Panc1 (cell line): ENCODE measurements around the gene ISG20L2. TPM values are rescaled to one million over a fixed set of nuclear protein-coding genes. Genes with fewer than 3 reads are reported as not detected.

Experiments used
- ATAC-seq: fragments of 200-7000 bp; cut with Tn5 transposase; 2 replicates; pipeline ENCODE4 v1.9.1; 2020; ENCODE audit warnings: mild to moderate bottlenecking, moderate library complexity
- BruUV-seq: library from RNA; stranded (reverse); fragments of 400-500 nt; replicated peaks from 2 replicates; lab custom pipeline; 2021; lab: Mats Ljungman, UMichigan
- CTCF ChIA-PET: fragments of 300-600 bp; sonication (Branson Sonifier 250); formaldehyde crosslinking; loops from one replicate; lab custom pipeline; 2022; ENCODE audit warnings: antibody characterized with exemption; lab: Charles Lee
- POLR2A ChIA-PET: fragments of 300-600 bp; sonication (Branson Sonifier 250); formaldehyde crosslinking; loops from one replicate; lab custom pipeline; 2022; ENCODE audit warnings: antibody characterized with exemption; lab: Charles Lee
- DNase-seq: peaks from one replicate; pipeline ENCODE4 v3.0.0-alpha.2; 2010; ENCODE audit warnings: low read depth, low spot score
- H3K27ac ChIP-seq: 2 replicates; pipeline ENCODE4 v1.5.1; 2011; ENCODE audit warnings: mild to moderate bottlenecking, low read length, inconsistent platforms
- H3K27me3 ChIP-seq: fragments of 200-500 bp; sonication (Bioruptor generic); 2 replicates; pipeline ENCODE4 v1.6.0; 2014; ENCODE audit warnings: low read length, inconsistent platforms; ENCODE audit not compliant: control insufficient read depth, insufficient read depth
- H3K36me3 ChIP-seq: fragments of 200-500 bp; sonication (Bioruptor generic); 2 replicates; pipeline ENCODE4 v1.5.1; 2014; ENCODE audit warnings: inconsistent platforms, mild to moderate bottlenecking, low read length, moderate library complexity; ENCODE audit not compliant: control insufficient read depth, insufficient read depth
- H3K4me1 ChIP-seq: 2 replicates; pipeline ENCODE4 v1.5.1; 2011; ENCODE audit warnings: inconsistent platforms, mild to moderate bottlenecking, low read length, moderate library complexity; ENCODE audit not compliant: control insufficient read depth, insufficient read depth
- H3K4me3 ChIP-seq, 2 experiments: 2 replicates each; pipeline ENCODE4 v1.5.1; 2011 to 2012; ENCODE audit warnings: low read depth in 2 of 2, low read length in 2 of 2, mild to moderate bottlenecking in 2 of 2, inconsistent platforms in 1 of 2, moderate library complexity in 1 of 2
- H3K9me3 ChIP-seq: fragments of 200-500 bp; sonication (Bioruptor generic); 2 replicates; pipeline ENCODE4 v1.5.1; 2014; ENCODE audit warnings: low read depth, mild to moderate bottlenecking, inconsistent platforms, low read length, moderate library complexity; ENCODE audit not compliant: control insufficient read depth, insufficient read depth
- POLR2AphosphoS5 ChIP-seq: IDR thresholded peaks from 2 replicates; pipeline ENCODE4 v1.6.1; 2012; ENCODE audit warnings: mild to moderate bottlenecking, low read depth, low read length, moderate library complexity
- SIN3A ChIP-seq: IDR thresholded peaks from 2 replicates; pipeline ENCODE4 v1.6.1; 2012; ENCODE audit warnings: low read depth, mild to moderate bottlenecking, low read length, moderate library complexity, borderline replicate concordance; ENCODE audit not compliant: insufficient read depth
- TCF7L2 ChIP-seq: IDR thresholded peaks from 2 replicates; pipeline ENCODE4 v1.6.1; 2011; ENCODE audit warnings: mild to moderate bottlenecking, low read depth, low read length, inconsistent platforms
- in situ Hi-C: cut with HindIII; loops from 2 replicates; pipeline ENCODE4 v1.10.0; 2016; ENCODE audit warnings: low sequenced_read_pairs, low pct_unique_long_range_greater_than_20kb
- intact Hi-C: fragments of 100-400 bp; cut with micrococcal nuclease; formaldehyde crosslinking; loops from one replicate; pipeline ENCODE4 v1.10.0; 2022; ENCODE audit not compliant: unreplicated experiment
- total RNA-seq: library from RNA; stranded (reverse); gene quantifications from one replicate; pipeline ENCODE4 v1.2.1, GENCODE V29; 2021; ENCODE audit not compliant: unreplicated experiment
- TF ChIP-seq, protein P1 (sequence below), 2 experiments: IDR thresholded peaks; 2 replicates each; pipeline ENCODE4 v1.6.1; 2011 to 2012; ENCODE audit warnings: low read depth in 2 of 2, control low read depth in 1 of 2, low read length in 1 of 2, mild to moderate bottlenecking in 1 of 2, moderate library complexity in 1 of 2; ENCODE audit not compliant: insufficient read depth in 1 of 2
- TF ChIP-seq, protein P2 (sequence below): fragments of 450-650 bp; IDR thresholded peaks from 2 replicates; pipeline ENCODE4 v1.5.1; 2017; ENCODE audit warnings: mild to moderate bottlenecking

The ISG20L2 gene
- total RNA-seq, 1 experiment from 2014 or later = 40.6 TPM

DNA sequence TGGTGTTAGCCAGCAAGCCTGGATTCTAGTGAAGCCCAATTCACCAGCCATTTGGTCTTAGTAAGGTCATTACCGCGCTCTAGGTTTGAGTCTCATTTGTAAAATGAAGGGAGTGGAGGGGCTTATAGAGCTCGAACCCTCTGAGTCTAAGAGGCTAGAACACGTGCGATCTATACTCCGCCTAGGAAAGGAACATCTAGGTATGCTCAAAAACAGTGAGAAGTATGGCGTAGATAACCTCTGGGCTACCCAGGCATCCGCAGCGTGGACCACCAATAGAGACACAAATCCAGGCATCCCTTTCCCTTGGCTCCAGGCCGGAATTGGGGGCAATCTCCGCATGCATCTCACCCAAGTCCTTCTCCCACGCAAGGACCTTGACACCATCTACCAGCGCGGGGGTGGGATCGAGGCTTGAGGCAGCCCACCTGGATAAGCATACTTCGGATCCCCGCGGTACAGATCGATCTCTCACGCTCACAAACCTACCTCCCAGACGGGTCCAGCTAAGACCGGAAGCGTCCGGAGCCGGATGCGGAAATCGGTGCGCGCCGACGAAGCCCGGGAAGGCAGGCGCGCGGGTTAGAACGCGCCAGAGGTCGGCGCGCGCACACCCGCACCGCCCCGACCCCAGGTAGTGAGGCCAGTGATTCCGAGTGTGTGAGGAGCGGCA lies 504 bp downstream of the ISG20L2 start, which contains the start of gene METTL25B:
Gene METTL25B (plus strand): TSS at position 544 of the 673 bp plus-strand sequence. CDS start 636 bp downstream, outside the sequence.
- Histone ChIP-seq H3K4me3 (peak within 1 kb of the TSS; percentile 87 to 99), H3K27me3 (no peaks in the 10 kb centered on the region), H3K9me3 (no peaks in the 10 kb centered on the region), H3K27ac (peak within 1 kb of the TSS; percentile 97), H3K36me3 (peaks cover 12% of the 10 kb centered on the region), H3K4me1 (peaks cover 24% of the 10 kb centered on the region)
- BruUV-seq = no TSS peak
- DNase-seq = no peak
- CTCF ChIA-PET = interaction anchor here (0.6 to 1.6 kb wide), 4 partner anchors 38 to 132 kb away, joined by 3 to 8 read pairs (median 5); partner anchors contain the start of gene INSRR
- in situ Hi-C loops (no loop called here), intact Hi-C loops (loop anchor here (2.0 kb wide), 1 partner anchor 131 kb away; the partner anchor contains the start of gene INSRR)
- POLR2A ChIA-PET = interaction anchor here (0.6 to 1.9 kb wide), 9 partner anchors 13 to 317 kb away, joined by 3 to 6 read pairs (median 3); partner anchors contain the start of gene MRPL24
- TF ChIP-seq POLR2AphosphoS5 = peak; percentile 84; the same call in 1 of the 2 replicates
- TF ChIP-seq TCF7L2 = no peak
- TF ChIP-seq, protein P1, sequence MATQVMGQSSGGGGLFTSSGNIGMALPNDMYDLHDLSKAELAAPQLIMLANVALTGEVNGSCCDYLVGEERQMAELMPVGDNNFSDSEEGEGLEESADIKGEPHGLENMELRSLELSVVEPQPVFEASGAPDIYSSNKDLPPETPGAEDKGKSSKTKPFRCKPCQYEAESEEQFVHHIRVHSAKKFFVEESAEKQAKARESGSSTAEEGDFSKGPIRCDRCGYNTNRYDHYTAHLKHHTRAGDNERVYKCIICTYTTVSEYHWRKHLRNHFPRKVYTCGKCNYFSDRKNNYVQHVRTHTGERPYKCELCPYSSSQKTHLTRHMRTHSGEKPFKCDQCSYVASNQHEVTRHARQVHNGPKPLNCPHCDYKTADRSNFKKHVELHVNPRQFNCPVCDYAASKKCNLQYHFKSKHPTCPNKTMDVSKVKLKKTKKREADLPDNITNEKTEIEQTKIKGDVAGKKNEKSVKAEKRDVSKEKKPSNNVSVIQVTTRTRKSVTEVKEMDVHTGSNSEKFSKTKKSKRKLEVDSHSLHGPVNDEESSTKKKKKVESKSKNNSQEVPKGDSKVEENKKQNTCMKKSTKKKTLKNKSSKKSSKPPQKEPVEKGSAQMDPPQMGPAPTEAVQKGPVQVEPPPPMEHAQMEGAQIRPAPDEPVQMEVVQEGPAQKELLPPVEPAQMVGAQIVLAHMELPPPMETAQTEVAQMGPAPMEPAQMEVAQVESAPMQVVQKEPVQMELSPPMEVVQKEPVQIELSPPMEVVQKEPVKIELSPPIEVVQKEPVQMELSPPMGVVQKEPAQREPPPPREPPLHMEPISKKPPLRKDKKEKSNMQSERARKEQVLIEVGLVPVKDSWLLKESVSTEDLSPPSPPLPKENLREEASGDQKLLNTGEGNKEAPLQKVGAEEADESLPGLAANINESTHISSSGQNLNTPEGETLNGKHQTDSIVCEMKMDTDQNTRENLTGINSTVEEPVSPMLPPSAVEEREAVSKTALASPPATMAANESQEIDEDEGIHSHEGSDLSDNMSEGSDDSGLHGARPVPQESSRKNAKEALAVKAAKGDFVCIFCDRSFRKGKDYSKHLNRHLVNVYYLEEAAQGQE (IDR thresholded peaks at IDR 0.05; ENCODE audit: insufficient read depth in 1 of 2, low read depth in 2 of 2, low read length in 1 of 2) = no peak
- no peak; the same call in 1 of the 2 replicates for TF ChIP-seq SIN3A
- ATAC-seq = peak; percentile 85

DNA sequence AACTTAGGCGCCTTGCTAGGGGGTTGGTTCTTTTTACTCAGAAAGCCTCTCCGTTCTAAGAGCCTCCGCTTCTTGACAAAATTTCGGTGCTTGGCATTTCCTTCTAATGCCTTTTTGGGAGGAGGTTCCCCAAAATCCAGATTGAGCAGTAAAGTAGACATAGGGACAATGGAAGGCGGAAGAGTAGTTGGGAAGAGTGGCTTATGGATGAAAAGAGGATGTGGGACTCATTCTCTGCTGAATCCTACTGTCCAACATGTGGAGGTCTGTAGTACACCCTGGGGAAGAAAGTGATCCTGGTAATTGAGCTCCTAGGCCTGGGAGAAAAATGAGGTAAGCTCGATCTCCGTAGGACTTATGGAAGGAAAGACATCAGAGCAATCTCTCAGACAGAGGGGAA lies 1.1 kb downstream of the ISG20L2 start:
- intact Hi-C loops = loop anchor here (2.0 kb wide), 1 partner anchor 131 kb away; the partner anchor contains the start of gene INSRR
- H3K4me1 ChIP-seq = peaks cover 24% of the 10 kb centered on the region
- CTCF ChIA-PET = interaction anchor here (0.6 to 2.8 kb wide), 9 partner anchors 14 to 163 kb away, joined by 3 to 118 read pairs (median 3); partner anchors contain the start of genes CRABP2, INSRR and MRPL24
- DNase-seq = no peak
- TF ChIP-seq, protein P1 (IDR thresholded peaks at IDR 0.05; ENCODE audit: insufficient read depth in 1 of 2, low read depth in 2 of 2, low read length in 1 of 2) = no peak
- TF ChIP-seq SIN3A (no peak), POLR2AphosphoS5 (no peak), TCF7L2 (no peak)
- TF ChIP-seq, protein P2, sequence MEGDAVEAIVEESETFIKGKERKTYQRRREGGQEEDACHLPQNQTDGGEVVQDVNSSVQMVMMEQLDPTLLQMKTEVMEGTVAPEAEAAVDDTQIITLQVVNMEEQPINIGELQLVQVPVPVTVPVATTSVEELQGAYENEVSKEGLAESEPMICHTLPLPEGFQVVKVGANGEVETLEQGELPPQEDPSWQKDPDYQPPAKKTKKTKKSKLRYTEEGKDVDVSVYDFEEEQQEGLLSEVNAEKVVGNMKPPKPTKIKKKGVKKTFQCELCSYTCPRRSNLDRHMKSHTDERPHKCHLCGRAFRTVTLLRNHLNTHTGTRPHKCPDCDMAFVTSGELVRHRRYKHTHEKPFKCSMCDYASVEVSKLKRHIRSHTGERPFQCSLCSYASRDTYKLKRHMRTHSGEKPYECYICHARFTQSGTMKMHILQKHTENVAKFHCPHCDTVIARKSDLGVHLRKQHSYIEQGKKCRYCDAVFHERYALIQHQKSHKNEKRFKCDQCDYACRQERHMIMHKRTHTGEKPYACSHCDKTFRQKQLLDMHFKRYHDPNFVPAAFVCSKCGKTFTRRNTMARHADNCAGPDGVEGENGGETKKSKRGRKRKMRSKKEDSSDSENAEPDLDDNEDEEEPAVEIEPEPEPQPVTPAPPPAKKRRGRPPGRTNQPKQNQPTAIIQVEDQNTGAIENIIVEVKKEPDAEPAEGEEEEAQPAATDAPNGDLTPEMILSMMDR = no peak
- H3K27ac ChIP-seq = peak overlapping the region; percentile 97
- no peaks in the 10 kb centered on the region for H3K9me3 ChIP-seq
- in situ Hi-C loops = no loop called here
- ATAC-seq = no peak
- H3K27me3 ChIP-seq = no peaks in the 10 kb centered on the region
- peaks cover 15% of the 10 kb centered on the region for H3K36me3 ChIP-seq
- no TSS peak for BruUV-seq
- POLR2A ChIA-PET = no interaction called here
- peak overlapping the region; percentile 87 to 99 for H3K4me3 ChIP-seq
